Measurements from ENCODE around the gene SORCS2.
"Not testable (repeated sequence)": the region's sequence is repeated elsewhere in the genome, so short reads cannot be mapped to it uniquely, and the experiment has no call there.

Gene SORCS2

DNA sequence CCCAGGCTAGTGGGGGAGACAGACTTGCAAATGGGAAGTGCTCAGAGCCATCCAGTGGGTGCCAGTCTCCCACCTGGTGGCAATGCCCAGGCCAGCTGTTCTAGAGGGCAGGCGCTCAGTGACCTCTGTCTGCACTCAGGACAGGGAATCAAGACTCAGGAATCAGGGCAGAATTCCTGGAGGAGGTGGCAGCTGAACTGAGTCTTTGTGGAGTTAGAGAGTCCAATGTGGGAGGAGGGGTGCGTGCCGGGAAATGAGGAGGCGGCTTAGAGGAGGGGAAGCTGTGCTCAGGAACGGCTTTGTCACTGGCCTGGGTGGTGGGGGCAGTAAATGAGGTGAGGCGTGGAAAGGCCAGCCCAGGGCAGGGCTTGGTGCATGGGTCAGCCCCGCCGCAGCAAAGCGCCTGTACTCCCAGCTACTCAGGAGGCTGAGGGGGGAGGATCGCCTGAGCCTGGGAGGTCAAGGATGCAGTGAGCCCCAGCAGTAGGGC lies 31.3 kb upstream of the SORCS2 start:
- DNase-seq, result no peak

DNA sequence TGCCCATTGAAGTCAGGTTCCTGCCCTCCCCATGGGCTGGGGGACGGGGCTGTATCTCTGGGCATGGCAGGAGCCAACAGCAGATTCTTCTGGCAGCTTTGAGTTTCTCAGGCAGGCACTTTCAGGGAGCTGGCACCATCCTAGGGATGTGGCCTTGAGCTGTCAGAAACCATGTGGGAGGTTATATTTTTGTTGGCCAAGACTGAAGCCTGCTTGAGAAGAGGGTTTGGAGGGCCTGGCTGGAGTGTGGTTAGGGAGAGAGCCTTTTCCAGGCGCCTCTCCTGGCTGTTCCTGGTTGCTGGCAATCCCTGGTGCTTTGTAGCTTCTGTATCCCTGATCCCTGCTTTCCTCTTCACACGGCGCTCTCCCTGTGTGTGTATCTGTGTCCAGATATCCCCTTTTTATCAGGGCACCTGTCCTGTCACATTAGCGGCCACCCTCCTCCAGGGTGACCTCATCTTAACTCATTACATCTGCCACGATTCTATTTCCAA lies 30.6 kb upstream of the SORCS2 start:
- no peak for DNase-seq

DNA sequence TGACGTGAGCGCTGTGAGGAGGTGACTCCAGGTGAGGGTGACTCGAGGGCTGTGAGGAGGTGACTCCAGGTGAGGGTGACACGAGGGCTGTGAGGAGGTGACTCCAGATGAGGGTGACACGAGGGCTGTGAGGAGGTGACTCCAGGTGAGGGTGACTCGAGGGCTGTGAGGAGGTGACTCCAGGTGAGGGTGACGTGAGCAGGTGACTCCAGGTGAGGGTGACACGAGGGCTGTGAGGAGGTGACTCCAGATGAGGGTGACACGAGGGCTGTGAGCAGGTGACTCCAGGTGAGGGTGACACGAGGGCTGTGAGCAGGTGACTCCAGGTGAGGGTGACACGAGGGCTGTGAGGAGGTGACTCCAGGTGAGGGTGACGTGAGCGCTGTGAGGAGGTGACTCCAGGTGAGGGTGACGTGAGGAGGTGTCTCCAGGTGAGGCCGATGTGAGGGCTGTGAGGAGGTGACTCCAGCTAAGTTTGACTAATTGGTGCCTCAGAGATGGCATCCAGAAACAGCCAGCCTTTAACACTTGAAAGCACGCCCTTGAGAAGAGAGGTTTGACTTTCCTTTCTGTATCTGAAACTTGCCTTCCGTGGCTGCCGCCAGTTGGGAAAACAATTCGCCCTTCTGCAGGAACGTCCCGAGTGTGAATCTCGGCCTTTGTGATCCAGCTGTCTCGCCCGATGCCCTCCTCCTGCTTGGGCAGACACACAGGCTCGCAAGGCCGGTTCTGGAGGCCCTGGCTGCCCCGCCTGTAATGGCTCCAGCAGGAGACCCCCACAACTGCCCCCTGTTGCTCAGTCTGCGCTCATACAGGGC lies 27.1 kb upstream of the SORCS2 start:
- DNase-seq, result not testable (repeated sequence)

DNA sequence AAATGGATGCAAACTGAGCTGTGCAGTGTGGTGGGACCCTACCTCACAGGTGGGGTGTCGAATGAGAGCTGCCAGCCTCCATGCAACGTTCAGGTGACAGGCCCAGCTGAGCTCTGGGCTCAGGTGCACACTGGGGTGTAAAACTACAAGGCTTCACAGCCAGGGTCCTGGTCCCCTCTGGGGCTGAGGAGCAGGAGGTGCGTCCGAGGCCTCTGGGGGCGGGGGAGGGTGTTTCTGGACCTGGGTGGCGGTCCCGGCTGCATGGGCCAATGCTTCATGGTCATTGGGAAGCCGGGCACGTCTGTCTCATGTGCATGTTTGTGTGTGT lies 26.5 kb upstream of the SORCS2 start:
- no peak for DNase-seq

DNA sequence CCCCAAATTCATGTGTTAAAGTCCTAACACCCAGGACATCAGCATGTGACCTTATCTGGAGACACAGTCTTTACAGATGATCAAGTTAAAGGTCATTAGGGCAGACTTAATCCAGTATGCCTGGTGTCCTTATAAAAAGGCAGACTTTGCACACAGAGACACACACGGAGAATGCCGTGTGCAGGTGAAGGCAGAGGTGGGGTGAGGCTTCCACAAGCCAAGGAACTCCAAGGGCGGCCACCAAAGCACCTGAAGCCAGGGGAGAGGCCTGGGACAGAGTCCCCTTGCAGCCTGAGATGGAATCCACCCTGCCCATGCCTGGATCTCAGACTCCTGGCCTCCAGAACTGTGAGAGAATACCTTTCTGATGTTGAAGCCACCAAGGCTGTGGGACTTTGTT lies 26.1 kb upstream of the SORCS2 start:
- no peak for DNase-seq

DNA sequence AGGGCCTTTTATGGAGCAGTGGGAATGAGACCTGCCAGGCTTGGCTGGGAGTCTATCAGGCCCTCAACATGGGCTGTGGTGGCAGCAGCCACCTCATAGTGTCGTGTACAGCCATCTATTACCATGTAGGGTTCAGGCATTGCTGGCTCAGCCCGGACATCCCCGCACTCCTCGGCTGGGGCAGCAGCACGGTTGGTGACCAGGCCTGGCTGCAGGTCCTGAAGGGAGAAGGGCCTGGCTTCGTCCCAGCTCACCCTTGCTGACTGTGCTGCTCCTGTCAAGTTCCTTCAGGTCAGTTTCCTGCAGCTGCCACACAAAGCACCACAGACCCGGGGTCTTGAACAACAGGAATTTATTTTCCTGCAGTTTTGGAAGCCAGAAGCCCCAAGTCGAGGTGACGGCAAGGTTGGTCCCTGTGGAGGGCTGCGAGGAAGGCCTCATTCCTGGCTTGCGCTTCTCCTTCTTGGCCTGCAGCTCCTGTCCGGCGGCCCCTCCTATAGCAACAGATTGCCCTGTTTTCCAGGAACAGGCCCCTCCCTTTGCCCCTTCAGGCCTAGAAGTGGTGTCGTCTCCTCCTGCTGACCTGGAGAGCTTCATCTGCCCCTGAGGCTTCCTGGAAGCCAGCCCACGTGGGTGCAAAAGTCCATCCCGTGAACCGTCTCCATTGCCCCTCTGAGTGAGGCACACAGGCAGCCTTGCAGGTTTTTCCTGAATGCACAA lies 25.2 kb upstream of the SORCS2 start:
- DNase-seq, result no peak

DNA sequence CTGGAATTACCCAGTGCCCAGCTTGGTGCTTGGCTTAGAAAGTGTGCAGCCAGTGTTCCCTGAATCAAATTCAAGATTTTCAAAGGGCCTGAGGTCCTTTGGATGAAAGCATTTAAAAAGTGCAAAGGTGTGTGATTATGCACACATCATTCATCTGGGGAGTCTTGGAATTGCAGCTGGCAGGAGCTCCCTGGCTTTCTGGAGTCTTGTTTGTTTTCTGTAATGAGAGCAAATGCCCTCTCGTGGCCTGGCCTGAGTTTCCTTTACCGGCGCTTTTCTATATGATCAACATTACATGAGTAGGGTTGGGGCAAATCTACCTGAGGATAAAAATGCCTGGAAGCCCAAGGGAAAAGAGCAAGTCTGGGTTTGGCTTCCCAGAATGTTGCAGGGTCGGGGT lies 24.6 kb upstream of the SORCS2 start:
- no peak for DNase-seq

DNA sequence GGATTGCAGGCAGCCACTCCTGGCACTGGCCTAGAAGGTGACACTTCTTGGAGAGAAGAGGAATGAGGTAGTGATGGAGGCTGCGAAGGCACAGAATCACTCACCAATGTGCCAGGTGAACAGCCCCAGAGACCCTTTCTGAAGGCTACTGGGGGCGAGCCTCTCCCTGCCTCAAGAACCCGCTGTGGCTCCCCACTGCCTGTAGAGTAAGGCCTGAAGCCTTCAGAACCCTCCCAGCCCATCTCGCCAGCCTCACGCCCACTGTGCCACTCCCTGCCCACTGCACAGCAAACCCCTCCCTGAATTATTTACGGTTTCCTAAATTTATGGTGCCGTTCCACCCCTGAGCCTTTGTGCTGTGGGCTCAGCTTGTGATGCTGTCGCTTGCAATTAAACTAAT lies 24.2 kb upstream of the SORCS2 start:
- no peak for DNase-seq

DNA sequence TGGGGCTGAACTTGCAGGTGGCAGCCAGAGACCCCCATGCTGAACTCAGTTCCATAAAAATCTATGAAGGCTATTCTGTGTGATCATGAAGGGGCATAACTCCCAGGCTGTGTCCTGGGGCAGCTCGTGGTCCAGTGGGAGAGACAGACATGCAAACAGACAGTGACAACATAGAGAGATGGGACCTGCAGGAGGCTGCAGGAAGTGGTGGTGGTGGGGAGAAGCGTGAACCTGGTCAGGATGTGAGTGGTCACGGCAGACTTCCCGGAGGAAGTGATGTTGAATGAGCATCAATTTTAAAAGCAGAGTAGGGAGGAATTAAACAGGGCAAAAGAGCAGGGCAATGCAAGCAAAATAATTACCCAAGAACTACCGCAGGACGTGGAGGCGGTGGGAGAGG lies 23.2 kb upstream of the SORCS2 start:
- DNase-seq, result no peak

DNA sequence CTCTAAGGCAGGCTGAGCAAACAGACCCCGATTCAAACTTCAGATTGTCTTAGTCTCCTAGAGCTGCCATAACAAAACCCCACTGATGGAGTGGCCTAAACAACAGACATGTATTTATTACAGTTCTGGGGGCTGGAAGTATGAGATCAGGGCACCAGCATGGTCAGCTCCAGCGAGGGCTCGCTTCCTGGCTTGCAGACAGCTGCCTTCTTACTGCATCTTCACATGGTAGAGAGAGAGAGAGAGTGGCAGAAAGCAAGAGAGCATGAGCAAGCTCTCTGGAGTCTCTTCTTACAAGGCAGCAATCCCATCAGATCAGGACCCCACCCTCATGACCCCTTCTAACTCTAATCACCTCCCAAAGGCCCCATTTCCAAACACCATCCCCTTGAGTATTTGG lies 22.3 kb upstream of the SORCS2 start:
- no peak for DNase-seq

DNA sequence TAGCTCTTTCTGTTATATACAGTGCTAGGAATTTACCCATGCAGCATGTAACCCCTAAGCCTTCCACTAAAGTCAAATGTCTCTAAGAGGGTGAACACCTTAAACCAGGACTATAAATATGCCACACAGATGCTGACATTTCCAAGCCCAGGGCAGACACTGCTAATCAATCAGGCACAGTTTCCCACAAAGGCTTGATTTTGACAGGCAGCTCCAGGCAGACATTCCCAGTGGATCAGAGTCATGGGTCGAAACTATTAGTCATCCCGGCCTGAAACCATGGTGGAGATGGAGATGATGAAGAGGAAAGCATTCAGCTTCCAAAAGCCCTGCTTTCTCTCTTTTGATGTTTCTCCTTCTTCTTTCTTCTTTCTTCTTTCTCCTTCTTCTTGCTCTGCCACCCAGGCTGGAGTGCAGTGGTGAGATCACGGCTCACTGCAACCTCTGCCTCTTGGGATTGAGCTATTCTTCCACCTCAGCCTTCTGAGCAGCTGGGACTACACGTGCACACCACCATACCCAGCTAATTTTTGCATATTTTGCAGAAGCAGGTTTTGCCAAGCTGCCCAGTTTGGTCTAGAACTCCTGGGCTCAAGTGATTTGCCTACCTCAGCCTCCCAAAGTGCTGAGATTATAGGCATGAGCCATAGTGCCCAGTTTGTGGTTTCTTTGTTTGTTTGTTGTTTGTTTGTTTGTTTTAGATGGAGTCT lies 21.0 kb upstream of the SORCS2 start:
- no peak for DNase-seq

DNA sequence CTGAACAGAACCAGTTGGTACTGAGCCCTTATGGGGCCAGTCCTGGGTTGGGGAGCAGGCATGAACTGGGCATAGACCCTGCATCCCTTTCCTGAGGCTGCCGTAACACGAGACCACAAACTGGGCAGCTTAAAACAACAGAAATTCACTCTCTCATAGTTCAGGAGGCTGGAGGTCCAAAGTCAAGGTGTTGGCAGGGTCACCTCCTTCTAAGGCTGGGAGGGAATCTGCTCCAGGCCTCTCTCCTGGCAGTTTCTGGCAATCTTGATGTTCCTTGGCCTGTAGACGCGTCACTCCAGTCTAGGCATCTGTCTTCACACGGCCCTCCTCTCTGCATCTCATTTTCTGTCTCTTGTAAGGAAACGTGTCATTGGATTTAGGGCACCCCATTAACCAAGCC lies 19.8 kb upstream of the SORCS2 start:
- DNase-seq, result no peak

DNA sequence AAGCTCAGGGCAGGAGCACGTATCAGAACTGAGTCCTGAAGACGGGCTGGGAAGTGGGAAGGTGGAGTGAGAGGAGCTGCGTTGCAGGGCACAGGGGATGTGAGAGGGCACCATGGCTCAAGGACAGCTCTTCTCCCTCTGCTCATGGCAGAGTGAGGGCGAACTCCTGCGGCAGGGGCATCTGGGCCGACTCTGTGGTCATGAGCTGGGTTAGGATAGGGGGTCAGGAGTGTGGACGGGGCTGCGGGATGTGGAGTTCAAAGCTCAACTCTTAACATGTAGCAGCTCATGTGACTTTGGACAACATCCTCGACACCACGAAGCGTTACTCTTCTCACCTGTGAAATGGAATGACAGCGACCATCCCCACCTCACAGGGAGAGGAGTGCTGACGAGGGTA lies 19.4 kb upstream of the SORCS2 start:
- no peak for DNase-seq

DNA sequence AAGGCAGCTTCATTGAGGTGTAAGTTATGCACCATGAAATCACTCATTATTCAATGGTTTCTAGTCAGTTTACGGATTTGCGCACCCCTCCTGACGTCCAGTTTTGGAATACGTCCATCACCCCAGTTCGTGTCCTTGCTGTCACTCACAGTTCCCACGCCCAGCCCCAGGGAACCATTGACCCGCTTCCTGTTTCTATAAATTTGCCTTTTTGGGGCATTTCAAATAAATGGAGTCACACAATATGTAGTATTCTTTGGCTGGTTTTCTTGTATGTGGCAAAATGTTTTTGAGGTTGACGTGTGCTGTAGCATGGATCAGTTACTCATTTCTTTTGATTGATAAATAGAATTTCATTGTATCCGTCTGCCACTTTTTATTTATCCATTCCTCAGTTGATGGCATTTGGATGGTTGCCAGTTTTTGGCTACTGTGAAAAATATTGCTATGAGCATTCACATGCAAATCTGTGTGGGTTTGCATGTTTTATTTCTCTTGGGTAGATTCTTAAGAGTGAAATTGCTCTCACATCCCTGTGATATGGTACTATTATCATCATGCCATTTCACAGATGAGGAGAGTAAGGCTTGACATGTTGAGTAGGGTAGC lies 18.4 kb upstream of the SORCS2 start:
- DNase-seq, result no peak

DNA sequence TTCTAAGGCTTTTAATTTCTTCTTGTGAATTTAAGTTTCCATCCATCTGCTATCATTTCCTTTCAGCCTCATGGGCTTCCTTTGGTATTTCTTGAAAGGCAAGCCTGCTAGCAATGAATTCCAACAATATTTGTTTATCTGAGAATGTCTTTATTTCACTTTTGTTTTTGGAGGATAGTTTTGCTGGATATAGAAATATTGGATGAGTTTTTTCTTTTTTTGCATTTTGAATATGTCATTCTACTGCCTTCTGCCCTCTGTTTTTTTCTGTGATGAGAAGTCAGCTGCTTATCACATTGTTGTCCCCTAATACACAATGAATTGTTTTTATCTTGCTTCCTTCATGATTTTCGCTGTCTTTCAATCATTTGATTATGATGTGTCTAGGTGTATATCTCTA lies 13.2 kb upstream of the SORCS2 start:
- no peak for DNase-seq

DNA sequence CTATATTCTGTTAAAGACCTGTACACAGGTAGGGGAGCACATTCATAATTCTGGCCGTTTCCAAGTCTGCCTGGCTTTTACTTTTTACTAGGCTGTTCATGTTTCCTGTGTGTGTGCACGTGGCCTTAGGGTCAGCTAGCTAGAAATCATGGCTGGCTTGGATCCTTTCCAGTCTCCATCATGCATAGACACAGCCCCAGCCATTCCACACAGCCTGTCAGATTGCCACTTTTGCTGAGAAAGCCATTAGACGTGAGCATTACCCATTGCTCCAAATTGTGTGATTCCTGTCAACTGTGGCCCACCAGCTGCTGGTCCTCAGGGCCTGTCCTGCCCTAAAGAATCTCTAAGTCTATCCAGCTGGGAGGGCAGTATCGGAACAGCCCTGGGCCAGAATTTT lies 11.4 kb upstream of the SORCS2 start:
- DNase-seq, result no peak

DNA sequence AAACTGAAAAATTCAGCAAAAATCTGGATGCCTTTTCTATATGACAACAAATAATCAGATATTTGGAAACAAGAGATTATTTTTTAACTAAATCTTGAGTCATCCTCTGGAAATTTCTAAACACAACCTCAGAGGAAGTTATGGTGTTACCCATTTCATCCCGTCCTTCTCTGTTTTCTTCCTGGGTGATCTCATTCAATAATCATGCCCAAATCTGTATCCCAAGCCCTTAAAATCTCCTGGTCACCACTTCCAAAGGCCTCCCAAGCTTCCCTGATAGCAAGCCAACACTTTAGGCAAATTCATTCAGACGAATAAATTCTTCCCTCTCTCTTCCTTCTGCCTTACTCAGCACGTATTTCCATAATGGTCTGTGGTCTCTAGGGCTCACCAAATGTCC lies 9.7 kb upstream of the SORCS2 start:
- no peak for DNase-seq

DNA sequence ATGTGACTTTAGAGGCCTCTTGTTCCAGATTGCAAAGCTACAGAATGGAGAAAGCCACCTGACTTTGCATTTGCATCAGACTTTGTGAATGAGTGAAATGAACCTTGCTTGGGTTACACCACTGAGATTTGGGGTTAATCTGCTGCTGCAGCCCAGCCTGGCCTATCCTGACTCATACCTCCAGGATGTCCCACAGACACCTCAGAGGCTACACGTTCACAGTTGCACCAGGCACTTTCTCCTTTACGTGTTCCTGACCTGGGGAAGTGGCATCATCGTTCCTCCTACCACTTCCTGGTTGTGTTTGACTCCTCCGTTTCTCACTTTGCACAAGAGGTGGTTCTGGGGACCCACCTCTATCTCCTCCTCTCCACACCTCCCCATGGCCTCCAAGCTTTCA lies 9.2 kb upstream of the SORCS2 start:
- no peak for DNase-seq

DNA sequence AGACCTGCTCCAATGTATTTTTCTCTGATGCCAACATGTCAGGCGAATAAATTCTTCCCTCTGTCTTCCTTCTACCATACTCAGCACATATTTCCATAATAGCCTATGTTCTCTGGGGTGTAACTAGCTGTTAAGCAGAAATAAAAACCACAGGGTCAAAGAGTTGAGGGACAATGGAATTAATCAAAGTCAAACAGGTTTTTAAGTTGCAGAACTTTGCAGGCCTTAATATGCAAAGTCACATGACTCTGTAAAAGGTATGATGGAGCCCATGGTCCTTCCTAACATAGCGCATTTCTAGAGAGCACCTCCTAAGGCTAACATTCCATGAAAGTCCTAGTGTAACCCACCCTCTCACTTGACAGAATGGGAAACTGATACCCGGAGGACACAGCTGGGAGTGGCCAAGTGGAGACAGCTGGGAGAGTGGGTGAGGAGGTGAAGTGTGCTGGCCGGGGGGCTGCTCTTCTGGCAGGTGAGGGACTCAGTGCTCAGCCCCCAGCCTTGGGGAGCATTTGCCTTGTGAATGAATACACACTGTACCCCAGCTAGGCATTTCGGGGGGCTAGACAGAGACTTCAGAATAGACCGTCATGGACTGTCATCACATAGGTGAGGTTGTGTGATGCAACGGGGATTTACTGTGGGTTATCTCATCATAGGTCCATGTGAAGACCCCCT lies 8.4 kb upstream of the SORCS2 start:
- no peak for DNase-seq

DNA sequence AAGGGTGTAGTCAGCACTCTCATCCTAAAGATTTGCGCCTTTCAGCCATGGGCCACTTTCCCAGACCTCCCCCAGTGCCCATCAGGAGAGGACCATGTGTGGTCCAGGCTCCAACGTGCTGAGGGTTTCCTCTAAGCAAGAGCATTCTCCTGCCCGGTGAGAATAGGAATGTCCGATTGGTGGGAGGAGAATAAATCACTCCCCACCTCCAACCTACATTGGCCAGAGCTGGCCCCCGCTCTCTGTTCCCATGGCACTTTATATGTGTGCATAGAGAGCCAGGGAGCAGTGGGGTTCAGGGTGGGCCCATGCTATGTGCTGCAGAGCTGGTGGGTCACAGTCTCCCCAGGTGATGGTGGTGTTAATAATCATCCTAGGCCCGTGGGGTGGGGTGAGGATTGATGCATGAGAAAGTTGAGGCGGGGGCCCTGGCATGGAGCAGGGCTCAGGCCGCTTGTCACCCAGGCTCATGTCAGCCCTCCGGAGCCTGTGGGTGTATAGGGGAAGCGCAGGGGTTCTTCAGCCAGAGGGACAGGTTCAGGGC lies 6.8 kb upstream of the SORCS2 start:
- DNase-seq, result no peak

DNA sequence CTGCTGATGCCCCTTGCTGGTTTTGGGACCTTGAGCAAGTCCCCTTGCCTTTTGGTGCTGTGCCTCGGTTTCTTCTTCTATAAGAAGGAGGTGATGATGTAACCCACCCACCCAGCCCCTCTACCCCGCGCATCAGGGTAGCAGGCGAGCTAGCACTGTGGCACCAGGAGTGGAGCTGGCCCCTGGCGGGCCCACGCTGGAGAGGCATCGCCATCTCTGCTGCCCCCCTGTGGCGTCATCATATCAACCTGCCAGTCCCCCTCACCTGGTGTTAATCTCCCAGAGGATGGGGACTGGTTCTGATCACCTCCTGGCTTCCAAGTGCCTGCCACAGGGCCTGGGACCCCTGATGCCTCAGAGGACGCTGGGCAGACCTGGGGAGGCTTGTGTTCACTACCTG lies 6.3 kb upstream of the SORCS2 start:
- no peak for DNase-seq

DNA sequence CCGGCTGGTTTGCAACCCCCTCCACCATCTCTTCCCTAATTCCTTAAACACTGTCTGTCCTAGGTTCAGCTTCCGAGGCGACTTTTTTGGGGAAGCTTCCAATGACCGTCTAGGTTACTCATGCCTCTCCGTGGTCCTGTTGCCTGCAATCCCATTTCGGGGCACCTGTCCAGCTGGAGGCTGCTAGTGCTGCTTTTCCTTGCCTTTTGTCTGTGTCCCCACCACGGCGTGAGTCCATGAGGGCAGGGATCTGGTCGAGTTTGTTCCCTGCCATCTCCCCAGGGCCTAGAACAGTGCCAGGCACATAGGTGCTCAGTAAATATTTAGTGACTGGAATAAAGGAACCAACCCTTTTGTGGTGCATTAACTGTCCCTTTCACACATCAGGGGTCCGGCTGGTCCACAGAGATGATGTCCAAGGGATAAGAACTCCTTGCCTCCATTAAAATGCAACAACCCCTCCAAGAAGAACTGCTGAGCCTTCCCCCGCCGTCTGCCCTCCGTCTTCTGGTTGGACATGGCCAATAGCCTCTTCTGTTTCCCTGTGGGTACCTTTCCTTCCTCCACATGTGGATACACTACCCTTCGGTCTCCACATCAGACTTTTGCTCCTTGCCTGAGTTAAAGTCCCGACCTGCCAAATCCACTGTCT lies 5.7 kb upstream of the SORCS2 start:
- no peak for DNase-seq

Measured in stimulated activated CD4-positive, alpha-beta T cell treated with anti-CD3 and anti-CD28 coated beads, Interleukin-4, amount 100 ng/mL, for 1 hour (primary cell).